Parathyroid adenoma (tissue), 2 donors: Measurements from ENCODE around the gene TOP1.

Source experiments
- H2AFZ ChIP-seq: fragments of 300-600 bp; sonication (generic); one replicate; pipeline ENCODE4 v1.7.0; 2017; ENCODE audit warnings: antibody characterized with exemption, mild to moderate bottlenecking
- H3K27ac ChIP-seq: fragments of 300-600 bp; sonication (generic); one replicate; pipeline ENCODE4 v1.7.0; 2017
- H3K27me3 ChIP-seq: fragments of 300-600 bp; sonication (generic); one replicate; pipeline ENCODE4 v1.7.0; 2017; ENCODE audit warnings: low read length; ENCODE audit not compliant: control insufficient read depth, insufficient read depth
- H3K36me3 ChIP-seq: fragments of 300-600 bp; sonication (generic); one replicate; pipeline ENCODE4 v1.7.0; 2017; ENCODE audit warnings: low read length; ENCODE audit not compliant: control insufficient read depth, insufficient read depth
- H3K4me1 ChIP-seq: fragments of 300-600 bp; sonication (generic); one replicate; pipeline ENCODE4 v1.7.0; 2017; ENCODE audit warnings: control low read depth
- H3K4me2 ChIP-seq: fragments of 300-600 bp; sonication (generic); one replicate; pipeline ENCODE4 v1.7.0; 2017; ENCODE audit warnings: low read length
- H3K4me3 ChIP-seq: fragments of 300-600 bp; sonication (generic); one replicate; pipeline ENCODE4 v1.7.0; 2017; ENCODE audit warnings: low read depth, low read length
- H3K79me2 ChIP-seq: fragments of 300-600 bp; sonication (generic); one replicate; pipeline ENCODE4 v1.7.0; 2017; ENCODE audit warnings: control low read depth
- H3K9ac ChIP-seq: fragments of 300-600 bp; sonication (generic); one replicate; pipeline ENCODE4 v1.7.0; 2017; ENCODE audit warnings: mild to moderate bottlenecking
- H3K9me3 ChIP-seq: fragments of 300-600 bp; sonication (generic); one replicate; pipeline ENCODE4 v1.7.0; 2017; ENCODE audit warnings: low read length; ENCODE audit not compliant: control insufficient read depth
- TF ChIP-seq, protein P1 (sequence below): fragments of 300-600 bp; sonication (generic); IDR thresholded peaks from one replicate; pipeline ENCODE4 v1.7.0; 2017; ENCODE audit warnings: antibody characterized with exemption, mild to moderate bottlenecking
- donor health status: primary hyperparathyroidism.

TOP1 gene

DNA sequence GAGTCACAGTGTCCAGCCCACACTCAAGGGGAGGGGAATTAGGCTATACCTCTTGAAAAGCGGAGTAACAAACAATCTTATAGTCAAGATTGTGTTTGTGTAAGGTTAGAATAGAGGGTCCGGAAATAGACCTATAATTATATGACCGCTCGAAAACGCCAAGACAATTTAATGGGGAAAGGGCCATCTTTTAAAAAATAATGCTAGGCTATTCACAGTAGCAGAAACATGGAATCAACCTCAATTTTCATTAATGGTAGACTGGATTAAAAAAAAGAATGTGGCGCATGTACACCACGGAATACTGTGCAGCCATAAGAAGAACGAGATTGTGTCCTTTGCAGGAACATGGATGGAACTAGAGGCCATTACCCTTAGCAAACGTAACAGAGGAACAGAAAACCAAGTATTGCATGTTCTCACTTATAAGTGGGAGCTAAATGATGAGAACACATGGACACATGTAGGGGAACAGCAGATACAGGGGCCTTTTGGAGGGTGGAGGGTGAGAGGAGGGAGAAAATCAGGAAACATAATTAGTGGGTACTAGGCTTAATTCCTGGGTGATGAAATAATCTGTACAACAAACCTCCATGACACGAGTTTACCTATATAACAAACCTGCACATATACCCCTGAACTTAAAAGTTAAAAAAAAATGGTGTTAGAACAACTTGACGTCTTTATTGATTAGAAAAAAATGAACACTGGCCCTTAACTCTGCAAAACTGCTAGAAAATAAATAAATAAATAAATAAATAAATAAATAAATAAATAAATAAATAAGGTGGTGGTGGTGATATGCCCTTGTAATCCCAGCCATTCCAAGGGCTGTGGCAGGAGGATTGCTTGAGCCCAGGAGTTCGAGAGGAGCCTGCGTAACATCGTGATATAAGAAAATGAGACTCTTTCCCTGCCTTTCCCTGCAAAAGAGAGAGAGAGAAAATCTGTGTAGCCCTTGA lies 30.3 kb downstream of the TOP1 start:
- H3K36me3 ChIP-seq: no peaks in the 10 kb centered on the region
- H3K27ac ChIP-seq: no peak overlapping the region
- no peaks in the 10 kb centered on the region for H3K27me3 ChIP-seq
- H3K9ac ChIP-seq: no peak overlapping the region
- H2AFZ ChIP-seq: no peak overlapping the region
- no peak overlapping the region for H3K4me3 ChIP-seq
- H3K79me2 ChIP-seq: peaks cover 44% of the 10 kb centered on the region
- no peaks in the 10 kb centered on the region for H3K9me3 ChIP-seq
- TF ChIP-seq, protein P1, sequence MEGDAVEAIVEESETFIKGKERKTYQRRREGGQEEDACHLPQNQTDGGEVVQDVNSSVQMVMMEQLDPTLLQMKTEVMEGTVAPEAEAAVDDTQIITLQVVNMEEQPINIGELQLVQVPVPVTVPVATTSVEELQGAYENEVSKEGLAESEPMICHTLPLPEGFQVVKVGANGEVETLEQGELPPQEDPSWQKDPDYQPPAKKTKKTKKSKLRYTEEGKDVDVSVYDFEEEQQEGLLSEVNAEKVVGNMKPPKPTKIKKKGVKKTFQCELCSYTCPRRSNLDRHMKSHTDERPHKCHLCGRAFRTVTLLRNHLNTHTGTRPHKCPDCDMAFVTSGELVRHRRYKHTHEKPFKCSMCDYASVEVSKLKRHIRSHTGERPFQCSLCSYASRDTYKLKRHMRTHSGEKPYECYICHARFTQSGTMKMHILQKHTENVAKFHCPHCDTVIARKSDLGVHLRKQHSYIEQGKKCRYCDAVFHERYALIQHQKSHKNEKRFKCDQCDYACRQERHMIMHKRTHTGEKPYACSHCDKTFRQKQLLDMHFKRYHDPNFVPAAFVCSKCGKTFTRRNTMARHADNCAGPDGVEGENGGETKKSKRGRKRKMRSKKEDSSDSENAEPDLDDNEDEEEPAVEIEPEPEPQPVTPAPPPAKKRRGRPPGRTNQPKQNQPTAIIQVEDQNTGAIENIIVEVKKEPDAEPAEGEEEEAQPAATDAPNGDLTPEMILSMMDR: no peak
- no peak overlapping the region for H3K4me2 ChIP-seq
- H3K4me1 ChIP-seq: peaks cover 6% of the 10 kb centered on the region

DNA sequence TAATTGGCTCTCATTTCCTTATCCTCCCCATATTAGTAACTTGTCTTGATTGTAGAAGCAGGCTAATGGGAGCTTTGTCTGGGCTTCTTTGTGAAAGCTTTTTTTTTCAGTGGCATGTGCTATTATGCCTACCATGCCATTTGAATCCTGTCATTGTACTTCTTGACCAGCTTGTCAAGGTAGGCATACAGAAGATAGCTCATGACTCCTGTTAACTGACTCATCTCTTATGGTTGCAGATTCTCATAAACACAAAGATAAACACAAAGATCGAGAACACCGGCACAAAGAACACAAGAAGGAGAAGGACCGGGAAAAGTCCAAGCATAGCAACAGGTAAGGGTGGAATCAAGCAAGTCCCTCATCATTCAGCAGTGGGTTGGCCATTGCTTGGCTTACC lies 32.5 kb downstream of the TOP1 start:
- Histone ChIP-seq H3K27ac (no peak overlapping the region), H3K4me1 (no peaks in the 10 kb centered on the region), H3K4me3 (no peak overlapping the region), H3K9ac (no peak overlapping the region), H3K9me3 (no peaks in the 10 kb centered on the region), H3K36me3 (no peaks in the 10 kb centered on the region), H3K27me3 (no peaks in the 10 kb centered on the region), H3K4me2 (no peak overlapping the region), H3K79me2 (peaks cover 36% of the 10 kb centered on the region), H2AFZ (no peak overlapping the region)
- TF ChIP-seq, protein P1: no peak

DNA sequence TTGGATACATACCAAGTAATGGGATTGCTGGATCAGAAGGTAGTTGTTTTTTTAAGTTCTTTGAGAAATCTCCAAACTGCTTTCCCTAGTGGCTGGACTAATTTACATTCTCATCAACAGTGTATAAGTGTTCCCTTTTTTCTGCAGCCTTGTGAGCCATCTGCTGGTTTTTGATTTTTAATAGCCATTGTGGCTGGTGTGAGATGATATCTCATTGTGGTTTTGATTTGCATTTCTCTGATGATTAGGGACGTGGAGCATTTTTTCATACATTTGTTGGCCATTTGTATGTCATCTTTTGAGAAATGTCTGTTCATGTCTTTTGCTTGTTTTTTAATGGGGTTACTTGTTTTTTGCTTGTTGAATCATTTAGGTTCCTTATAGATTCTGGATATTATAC lies 34.8 kb downstream of the TOP1 start:
- no peak overlapping the region for H3K27ac ChIP-seq
- no peaks in the 10 kb centered on the region for H3K27me3 ChIP-seq
- H3K9me3 ChIP-seq: no peaks in the 10 kb centered on the region
- TF ChIP-seq, protein P1: no peak
- no peak overlapping the region for H2AFZ ChIP-seq
- H3K79me2 ChIP-seq: peaks cover 25% of the 10 kb centered on the region
- H3K36me3 ChIP-seq: no peaks in the 10 kb centered on the region
- H3K4me3 ChIP-seq: no peak overlapping the region
- H3K4me2 ChIP-seq: no peak overlapping the region
- H3K9ac ChIP-seq: no peak overlapping the region
- H3K4me1 ChIP-seq: peaks cover 3% of the 10 kb centered on the region

DNA sequence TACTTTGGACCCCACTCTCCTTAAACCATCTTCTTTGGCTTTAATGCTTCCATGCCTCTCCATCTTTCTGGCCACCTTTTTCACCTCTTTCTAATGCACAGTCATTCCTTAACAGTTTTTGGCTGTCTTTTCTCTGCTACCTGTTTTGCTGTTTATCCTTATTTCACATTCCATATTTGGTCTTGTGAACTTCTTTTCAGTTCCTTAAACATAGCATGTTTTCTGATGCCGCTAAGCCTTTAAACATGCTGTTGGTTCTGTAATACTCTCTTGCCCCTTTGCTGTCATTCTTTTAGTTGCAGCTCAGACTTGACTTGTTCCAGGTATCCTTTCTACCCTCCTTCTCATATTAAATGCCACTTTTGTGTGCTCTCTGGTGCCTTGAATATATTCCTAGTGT lies 35.8 kb downstream of the TOP1 start:
- Histone ChIP-seq H3K9ac (no peak overlapping the region), H2AFZ (no peak overlapping the region), H3K36me3 (no peaks in the 10 kb centered on the region), H3K4me1 (peaks cover 3% of the 10 kb centered on the region), H3K9me3 (no peaks in the 10 kb centered on the region), H3K27ac (no peak overlapping the region), H3K4me3 (no peak overlapping the region), H3K27me3 (no peaks in the 10 kb centered on the region), H3K79me2 (peaks cover 20% of the 10 kb centered on the region), H3K4me2 (no peak overlapping the region)
- TF ChIP-seq, protein P1: no peak
